H1 (cell line): Measurements from ENCODE around the gene AGPAT4.

Source experiments
- CREB1 ChIP-seq: IDR thresholded peaks from 2 replicates; pipeline ENCODE4 v1.6.1; 2012; ENCODE audit warnings: inconsistent platforms
- CTCF ChIP-seq, 3 experiments: IDR thresholded peaks; 1 replicate in 2 of 3; 2 replicates in 1 of 3; pipeline versions ENCODE4 v1.5.1 to v1.6.1; 2011; ENCODE audit warnings: low read length in 3 of 3, mild to moderate bottlenecking in 3 of 3, inconsistent platforms in 2 of 3, low read depth in 1 of 3, moderate library complexity in 1 of 3; ENCODE audit not compliant: insufficient read depth in 1 of 3; ENCODE audit errors: control extremely low read depth in 1 of 3
- EZH2 ChIP-seq: fragments of 200-600 bp; sonication (generic); IDR thresholded peaks from 2 replicates; pipeline ENCODE4 v1.7.1; 2012; ENCODE audit warnings: low read depth, mild to moderate bottlenecking, moderate library complexity, low read length, inconsistent platforms; ENCODE audit not compliant: severe bottlenecking
- JUND ChIP-seq: IDR thresholded peaks from 2 replicates; pipeline ENCODE4 v1.6.1; 2011; ENCODE audit warnings: mild to moderate bottlenecking, improper control_type of control experiment, low read length
- NRF1 ChIP-seq: IDR thresholded peaks from 2 replicates; pipeline ENCODE4 v1.6.1; 2011; ENCODE audit warnings: mild to moderate bottlenecking, low read depth, low read length, improper control_type of control experiment
- POLR2A ChIP-seq, 2 experiments: IDR thresholded peaks; 1 replicate in 1 of 2; 2 replicates in 1 of 2; pipeline ENCODE4 v1.6.1; 2011; ENCODE audit warnings: low read depth in 2 of 2, low read length in 2 of 2, mild to moderate bottlenecking in 2 of 2; ENCODE audit errors: control extremely low read depth in 1 of 2
- TAF1 ChIP-seq: IDR thresholded peaks from 2 replicates; pipeline ENCODE4 v1.6.1; 2011; ENCODE audit warnings: mild to moderate bottlenecking, low read depth, low read length
- TBP ChIP-seq: IDR thresholded peaks from 2 replicates; pipeline ENCODE4 v1.6.1; 2011; ENCODE audit warnings: low read depth, low read length, improper control_type of control experiment
- TEAD4 ChIP-seq: IDR thresholded peaks from 2 replicates; pipeline ENCODE4 v1.6.1; 2012; ENCODE audit warnings: low read depth, low read length, inconsistent platforms, mixed read lengths
- USF2 ChIP-seq: IDR thresholded peaks from 2 replicates; pipeline ENCODE4 v1.6.1; 2011; ENCODE audit warnings: low read length, improper control_type of control experiment
- YY1 ChIP-seq: IDR thresholded peaks from 2 replicates; pipeline ENCODE4 v1.6.1; 2011; ENCODE audit warnings: low read depth, mild to moderate bottlenecking, low read length

GRCh38 chr6:161249327-161249726, 24.5 kb downstream of the AGPAT4 start:
- TF ChIP-seq YY1 (no peak), CTCF (IDR thresholded peaks at IDR 0.05; ENCODE audit: control extremely low read depth in 1 of 3, insufficient read depth in 1 of 3, low read depth in 1 of 3, low read length in 3 of 3) (no peak), POLR2A (IDR thresholded peaks at IDR 0.05; ENCODE audit: control extremely low read depth in 1 of 2, low read depth in 2 of 2, low read length in 2 of 2) (no peak), USF2 (no peak), JUND (no peak), CREB1 (no peak), TBP (no peak), EZH2 (no peak), TEAD4 (no peak), NRF1 (no peak), TAF1 (no peak)
